Fibroblast of the aortic adventitia (primary cell): Measurements from ENCODE around the gene AMBN. TPM values are rescaled to one million over a fixed set of nuclear protein-coding genes. Genes with fewer than 3 reads are reported as not detected.

Experiments
- DNase-seq: peaks from one replicate; pipeline ENCODE4 v3.0.0-alpha.2; 2010; ENCODE audit warnings: low read depth
- H3K4me3 ChIP-seq: 2 replicates; pipeline ENCODE4 v1.5.1; 2011; ENCODE audit warnings: low read depth, mild to moderate bottlenecking, control low read depth, low read length, moderate library complexity
- CTCF ChIP-seq: IDR thresholded peaks from 2 replicates; pipeline ENCODE4 v1.5.1; 2011; ENCODE audit warnings: mild to moderate bottlenecking, low read length, control low read depth, inconsistent platforms; ENCODE audit not compliant: insufficient read depth
- total RNA-seq: library from RNA; depleted of rRNA; stranded (reverse); fragments of >200 nt; gene quantifications from 2 replicates; pipeline ENCODE4 v1.2.3, GENCODE V29; 2012; ENCODE audit warnings: low replicate concordance

The AMBN gene
- total RNA-seq, result not detected in 2 replicates

GRCh38 chr4:70591955-70592582 lies at the start of gene AMBN:
TSS of gene AMBN (plus strand) at chr4:70592256. CDS start at chr4:70592359, 103 bp downstream.
- TF ChIP-seq CTCF, result no peak
- DNase-seq, result no peak
- H3K4me3 ChIP-seq, result no peak within 1 kb of the TSS

DNA sequence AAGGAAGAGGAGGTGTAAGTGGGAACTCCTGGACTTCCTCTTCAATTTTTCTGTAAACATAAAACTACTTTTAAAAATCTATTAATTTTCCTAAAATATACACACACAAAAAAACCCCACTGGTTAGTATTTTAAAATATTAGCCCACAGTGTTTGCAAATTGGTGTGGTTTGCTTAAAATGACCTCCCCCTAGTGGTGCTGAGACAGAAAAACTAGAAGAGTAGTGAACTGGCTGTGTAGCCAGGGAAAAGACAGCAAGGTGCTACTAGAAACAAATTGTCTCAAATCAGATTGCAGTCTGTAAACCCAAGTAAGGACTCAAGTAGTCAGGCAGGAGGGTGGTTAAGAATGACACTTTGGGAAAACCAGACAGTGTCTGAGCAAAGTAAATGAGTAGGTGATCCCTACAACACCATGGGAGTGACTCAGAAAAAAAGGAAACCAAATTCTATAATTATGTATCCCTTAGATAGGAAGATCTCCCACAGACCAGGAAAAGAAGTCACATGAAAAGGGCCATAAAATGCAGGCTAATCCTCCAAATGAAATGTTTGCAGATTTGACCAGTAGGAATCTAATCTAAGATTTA lies 47.7 kb upstream of the AMBN start:
- peak; percentile 45 for DNase-seq
- H3K4me3 ChIP-seq, result no peak overlapping the region
- peak; percentile 75 for TF ChIP-seq CTCF

DNA sequence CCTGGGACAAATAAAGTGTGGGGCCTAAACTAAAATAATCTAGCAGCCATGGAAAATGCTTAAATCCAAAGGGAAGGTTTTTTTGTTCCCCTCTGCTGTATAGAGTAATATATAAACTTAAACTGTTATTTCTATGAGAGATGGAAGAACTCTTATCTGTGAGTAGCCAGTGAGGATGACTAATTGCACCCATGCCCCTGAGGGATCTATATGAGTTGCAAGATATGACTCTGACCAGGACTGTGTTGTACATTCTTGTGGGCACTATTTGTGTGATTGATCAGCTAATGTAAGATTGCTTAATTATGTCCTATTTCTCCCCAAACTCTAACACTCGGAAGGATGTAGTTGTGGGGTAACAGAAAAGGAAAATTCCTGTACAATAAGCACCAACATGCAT lies 35.2 kb upstream of the AMBN start:
- H3K4me3 ChIP-seq, result no peak overlapping the region
- TF ChIP-seq CTCF, result no peak
- peak; percentile 49 for DNase-seq

DNA sequence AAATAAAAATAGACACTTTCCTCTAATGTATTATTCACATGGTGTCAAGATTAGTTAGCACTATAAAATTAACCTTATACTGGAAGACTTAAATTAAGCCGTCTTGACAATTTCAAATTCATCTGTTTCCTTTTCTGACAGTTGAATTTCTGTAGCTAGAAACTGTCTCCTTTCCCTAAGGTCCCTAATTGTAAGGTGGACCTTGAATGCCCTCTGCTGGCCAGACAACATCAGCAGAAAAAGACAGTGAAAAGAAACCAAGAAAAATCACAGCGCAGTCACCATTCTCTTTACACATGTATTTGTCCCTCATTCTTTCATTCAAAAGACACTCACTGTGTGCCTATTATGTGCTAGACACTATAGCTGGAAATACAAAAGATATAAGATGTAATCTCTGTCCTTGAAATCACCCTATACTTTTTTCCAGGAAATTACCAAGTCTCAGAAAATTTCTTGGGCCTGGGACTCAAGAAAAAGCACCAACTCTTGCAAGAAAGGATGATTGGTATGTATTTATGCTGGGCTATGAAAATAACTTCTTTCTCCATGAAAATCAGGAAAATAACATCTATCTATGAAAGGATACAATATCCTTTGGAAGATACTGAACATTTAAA lies 32.7 kb upstream of the AMBN start:
- DNase-seq, result peak; percentile 64
- H3K4me3 ChIP-seq, result no peak overlapping the region
- TF ChIP-seq CTCF, result peak; percentile 83

DNA sequence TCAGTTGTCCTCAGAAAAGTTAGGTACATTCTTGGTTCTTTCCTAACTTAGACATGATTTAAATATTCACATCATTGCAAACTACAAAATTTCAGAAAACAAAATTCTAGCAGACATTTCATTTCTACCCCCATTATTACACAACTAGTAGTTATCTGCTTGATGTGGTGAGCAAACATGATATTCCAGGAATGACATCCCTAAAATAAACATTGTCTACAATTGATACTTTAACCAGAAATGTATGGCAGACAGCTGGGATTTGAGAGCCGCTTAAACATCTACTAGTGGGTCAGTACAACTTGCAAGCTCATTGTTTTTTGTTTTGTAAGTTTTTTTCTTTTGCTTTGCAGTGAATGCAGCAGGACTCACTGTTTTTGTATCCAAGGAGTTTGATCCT lies 32.1 kb upstream of the AMBN start:
- no peak for TF ChIP-seq CTCF
- H3K4me3 ChIP-seq, result no peak overlapping the region
- DNase-seq, result peak; percentile 11

DNA sequence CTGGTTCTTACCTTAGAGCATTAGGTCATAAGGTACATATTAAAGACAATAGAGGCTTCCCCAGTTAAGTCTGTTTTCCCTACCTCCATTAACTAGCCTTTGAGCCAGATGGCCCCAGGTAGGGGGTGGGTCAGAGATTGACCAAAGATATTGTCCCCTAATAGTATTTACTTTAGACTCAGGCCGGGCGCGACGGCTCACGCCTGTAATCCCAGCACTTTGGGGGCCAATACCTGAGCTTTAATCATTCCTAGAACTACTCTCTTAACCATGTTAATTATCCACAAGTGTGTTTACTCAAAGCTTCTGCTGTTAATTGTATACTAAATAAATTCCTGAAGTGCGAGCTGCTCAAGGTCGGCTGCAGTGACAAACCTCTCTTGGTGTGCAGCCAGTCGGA lies 28.0 kb upstream of the AMBN start:
- TF ChIP-seq CTCF, result no peak
- no peak overlapping the region for H3K4me3 ChIP-seq
- no peak for DNase-seq
